HepG2 (cell line): ENCODE results near the gene MEX3D. TPM values are rescaled to one million over a fixed set of nuclear protein-coding genes. Genes with fewer than 3 reads are reported as not detected.

Source experiments
- ATF4 ChIP-seq, 2 experiments: fragments of 450-650 bp in 1 of 2; sonication (generic) in 1 of 2; formaldehyde crosslinking; IDR thresholded peaks; 2 replicates each; pipeline versions ENCODE4 v1.5.0 to v1.8.0; 2020 to 2022; ENCODE audit warnings: mild to moderate bottlenecking in 1 of 2, missing genetic modification reagents in 1 of 2
- BORCS8-MEF2B ChIP-seq: sonication (generic); formaldehyde crosslinking; IDR thresholded peaks from 2 replicates; pipeline ENCODE4 v1.8.0; 2022; ENCODE audit warnings: mild to moderate bottlenecking, missing genetic modification reagents
- CBX1 ChIP-seq: IDR thresholded peaks from one replicate; pipeline ENCODE4 v1.6.1; 2016; ENCODE audit warnings: antibody characterized with exemption, low read depth
- CREBL2 ChIP-seq: sonication (generic); formaldehyde crosslinking; IDR thresholded peaks from 2 replicates; pipeline ENCODE4 v1.8.1; 2023; ENCODE audit warnings: missing genetic modification reagents, mild to moderate bottlenecking, borderline replicate concordance
- E2F2 ChIP-seq: sonication (generic); formaldehyde crosslinking; IDR thresholded peaks from 2 replicates; pipeline ENCODE4 v1.4.0; 2020; ENCODE audit warnings: missing genetic modification reagents, borderline replicate concordance
- EHMT2 ChIP-seq: fragments of 200-600 bp; sonication (generic); IDR thresholded peaks from 2 replicates; pipeline ENCODE4 v1.7.0; 2017; ENCODE audit warnings: antibody characterized with exemption, low read depth, low read length, borderline replicate concordance
- HMG20B ChIP-seq: conservative IDR thresholded peaks from 2 replicates; pipeline ENCODE4 v1.6.1; 2016; ENCODE audit warnings: missing genetic modification reagents, missing compliant biosample characterization
- HMGXB4 ChIP-seq, 2 experiments: sonication (generic) in 1 of 2; formaldehyde crosslinking in 1 of 2; IDR thresholded peaks; 2 replicates each; pipeline versions ENCODE4 v1.4.0 to v1.6.1; 2018 to 2020; ENCODE audit warnings: missing genetic modification reagents in 2 of 2, borderline replicate concordance in 1 of 2, low read depth in 1 of 2, mild to moderate bottlenecking in 1 of 2, missing biosample characterization in 1 of 2
- HNF4G ChIP-seq, 2 experiments: sonication (generic) in 1 of 2; formaldehyde crosslinking in 1 of 2; IDR thresholded peaks; 2 replicates each; pipeline versions ENCODE4 v1.4.0 to v1.6.1; 2011 to 2020; ENCODE audit warnings: borderline replicate concordance in 2 of 2, low read depth in 2 of 2, mild to moderate bottlenecking in 2 of 2, low read length in 1 of 2, missing genetic modification reagents in 1 of 2, moderate library complexity in 1 of 2
- MAF1 ChIP-seq: sonication (generic); formaldehyde crosslinking; IDR thresholded peaks from 2 replicates; pipeline ENCODE4 v1.5.0; 2020; ENCODE audit warnings: missing genetic modification reagents, borderline replicate concordance
- MEIS1 ChIP-seq: sonication (generic); formaldehyde crosslinking; IDR thresholded peaks from 2 replicates; pipeline ENCODE4 v1.9.0; 2021; ENCODE audit warnings: mild to moderate bottlenecking, missing genetic modification reagents, moderate library complexity, borderline replicate concordance
- MEIS2 ChIP-seq: sonication (generic); formaldehyde crosslinking; IDR thresholded peaks from 2 replicates; pipeline ENCODE4 v1.9.0; 2021; ENCODE audit warnings: mild to moderate bottlenecking, missing genetic modification reagents
- NFE2L2 ChIP-seq: fragments of 150-350 bp; IDR thresholded peaks from 2 replicates; pipeline ENCODE4 v1.6.1; 2014; ENCODE audit warnings: low read length
- PHF20 ChIP-seq: sonication (generic); formaldehyde crosslinking; IDR thresholded peaks from 2 replicates; pipeline ENCODE4 v1.5.0; 2020; ENCODE audit warnings: mild to moderate bottlenecking, missing genetic modification reagents
- RBM22 ChIP-seq: fragments of 200-400 bp; formaldehyde crosslinking; optimal IDR thresholded peaks from 2 replicates; pipeline ENCODE3; 2017; ENCODE audit warnings: mild to moderate bottlenecking, low read length, moderate library complexity
- RFXAP ChIP-seq: sonication (generic); formaldehyde crosslinking; IDR thresholded peaks from 2 replicates; pipeline ENCODE4 v1.4.0; 2020; ENCODE audit warnings: missing genetic modification reagents, borderline replicate concordance
- SALL2 ChIP-seq: sonication (generic); formaldehyde crosslinking; IDR thresholded peaks from 2 replicates; pipeline ENCODE4 v1.8.1; 2023; ENCODE audit warnings: mild to moderate bottlenecking, missing genetic modification reagents, inconsistent platforms
- U2AF1 ChIP-seq: fragments of 200-400 bp; formaldehyde crosslinking; optimal IDR thresholded peaks from 2 replicates; pipeline ENCODE3; 2017; ENCODE audit warnings: mild to moderate bottlenecking, low read depth, low read length
- ZNF441 ChIP-seq: sonication (generic); formaldehyde crosslinking; IDR thresholded peaks from 2 replicates; pipeline ENCODE4 v1.7.0; 2021; ENCODE audit warnings: missing genetic modification reagents, borderline replicate concordance
- ZNF451 ChIP-seq: sonication (generic); formaldehyde crosslinking; IDR thresholded peaks from 2 replicates; pipeline ENCODE4 v1.5.0; 2020; ENCODE audit warnings: mild to moderate bottlenecking, missing genetic modification reagents
- ZNF558 ChIP-seq: sonication (generic); formaldehyde crosslinking; IDR thresholded peaks from 2 replicates; pipeline ENCODE4 v1.9.0; 2022; ENCODE audit warnings: mild to moderate bottlenecking, missing genetic modification reagents, borderline replicate concordance
- ZNF674 ChIP-seq: sonication (generic); formaldehyde crosslinking; IDR thresholded peaks from 2 replicates; pipeline ENCODE4 v1.5.0; 2020; ENCODE audit warnings: low read depth, mild to moderate bottlenecking, missing genetic modification reagents
- ZNF891 ChIP-seq: sonication (generic); formaldehyde crosslinking; IDR thresholded peaks from 2 replicates; pipeline ENCODE4 v1.5.0; 2020; ENCODE audit warnings: mild to moderate bottlenecking, missing genetic modification reagents
- polyA plus RNA-seq, 8 experiments: library from polyadenylated mRNA; depleted of rRNA in 3 of 8; stranded (reverse) in 7 of 8; unstranded in 1 of 8; fragments of >200 nt; fragmentation: Illumina TruSeq in 4 of 8; extraction: Trizol in 4 of 8; gene quantifications; 2 replicates each; pipeline versions ENCODE4 v1.2.1 to v1.2.3, GENCODE V29; 2011 to 2016; ENCODE audit warnings: low read depth in 4 of 8, missing spikeins in 1 of 8, mixed read lengths in 1 of 8; ENCODE audit not compliant: insufficient read depth in 1 of 8
- total RNA-seq, 5 experiments: library from RNA; depleted of rRNA; stranded (reverse); fragments of >200 nt; fragmentation: Illumina TruSeq; extraction: Trizol; gene quantifications; 2 replicates each; pipeline ENCODE4 v1.2.3, GENCODE V29; 2016; ENCODE audit warnings: low read depth in 1 of 5
- TF ChIP-seq, protein P1 (sequence below): sonication (generic); formaldehyde crosslinking; IDR thresholded peaks from 2 replicates; pipeline ENCODE4 v1.4.0; 2020; ENCODE audit warnings: missing genetic modification reagents

MEX3D gene
- total and polyA plus RNA-seq, 2 of the 13 experiments (the other 11 are each of a cell fraction or from before 2014, with no cell fraction given), result 3.6 to 17.1 TPM

GRCh38 chr19:1606138-1606651 lies 38.1 kb upstream of the MEX3D start (continued):
- TF ChIP-seq EHMT2, result no peak
- 0 out of 2 replicates have a peak, but pooled peaks have one; percentile 5 for TF ChIP-seq MEIS2
- TF ChIP-seq RBM22, result no peak
- TF ChIP-seq PHF20 (CRISPR knock-in tag), result 0 out of 2 replicates have a peak, but pooled peaks have one; percentile 1
- no peak; a peak in 1 of 4 replicates for TF ChIP-seq HMGXB4 (CRISPR knock-in tag; IDR thresholded peaks at IDR 0.05; ENCODE audit: borderline replicate concordance in 1 of 2, low read depth in 1 of 2)
- TF ChIP-seq RFXAP (CRISPR knock-in tag), result no peak
- no peak for TF ChIP-seq SALL2 (CRISPR knock-in tag)
- no peak for TF ChIP-seq E2F2 (CRISPR knock-in tag)
- TF ChIP-seq CBX1, result no peak
- TF ChIP-seq ZNF451 (CRISPR knock-in tag), result no peak
- TF ChIP-seq MAF1 (CRISPR knock-in tag), result 0 out of 2 replicates have a peak, but pooled peaks have one; percentile 23
- no peak for TF ChIP-seq CREBL2 (CRISPR knock-in tag)
- TF ChIP-seq ZNF441, result no peak
- no peak for TF ChIP-seq NFE2L2
- TF ChIP-seq ZNF891 (CRISPR knock-in tag), result no peak
- no peak for TF ChIP-seq ATF4 (CRISPR knock-in tag; IDR thresholded peaks at IDR 0.05)
- no peak for TF ChIP-seq HNF4G (IDR thresholded peaks at IDR 0.05; ENCODE audit: borderline replicate concordance, low read depth, low read length)
- TF ChIP-seq HNF4G (CRISPR knock-in tag; IDR thresholded peaks at IDR 0.05; ENCODE audit: borderline replicate concordance, low read depth), result no peak
- no peak for TF ChIP-seq U2AF1
- TF ChIP-seq, protein P1, sequence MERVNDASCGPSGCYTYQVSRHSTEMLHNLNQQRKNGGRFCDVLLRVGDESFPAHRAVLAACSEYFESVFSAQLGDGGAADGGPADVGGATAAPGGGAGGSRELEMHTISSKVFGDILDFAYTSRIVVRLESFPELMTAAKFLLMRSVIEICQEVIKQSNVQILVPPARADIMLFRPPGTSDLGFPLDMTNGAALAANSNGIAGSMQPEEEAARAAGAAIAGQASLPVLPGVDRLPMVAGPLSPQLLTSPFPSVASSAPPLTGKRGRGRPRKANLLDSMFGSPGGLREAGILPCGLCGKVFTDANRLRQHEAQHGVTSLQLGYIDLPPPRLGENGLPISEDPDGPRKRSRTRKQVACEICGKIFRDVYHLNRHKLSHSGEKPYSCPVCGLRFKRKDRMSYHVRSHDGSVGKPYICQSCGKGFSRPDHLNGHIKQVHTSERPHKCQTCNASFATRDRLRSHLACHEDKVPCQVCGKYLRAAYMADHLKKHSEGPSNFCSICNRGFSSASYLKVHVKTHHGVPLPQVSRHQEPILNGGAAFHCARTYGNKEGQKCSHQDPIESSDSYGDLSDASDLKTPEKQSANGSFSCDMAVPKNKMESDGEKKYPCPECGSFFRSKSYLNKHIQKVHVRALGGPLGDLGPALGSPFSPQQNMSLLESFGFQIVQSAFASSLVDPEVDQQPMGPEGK (CRISPR knock-in tag), result no peak
- 0 out of 2 replicates have a peak, but pooled peaks have one; percentile 39 for TF ChIP-seq ZNF558
- TF ChIP-seq HMG20B (CRISPR knock-in tag), result no peak
- TF ChIP-seq ZNF674 (CRISPR knock-in tag), result no peak
- no peak for TF ChIP-seq BORCS8-MEF2B
- TF ChIP-seq MEIS1 (CRISPR knock-in tag), result no peak
